GM18520 (cell line): ENCODE data around the gene MTA2.
A peak's percentile ranks its signal among the peaks of the same experiment; 100 is the strongest.
"Not testable (repeated sequence)": the region's sequence is repeated elsewhere in the genome, so short reads cannot be mapped to it uniquely, and the experiment has no call there.

Experiments
- ATAC-seq: cut with Tn5 transposase; IDR thresholded peaks from one replicate; pipeline ENCODE4 v1.9.1; 2021; ENCODE audit not compliant: unreplicated experiment

Gene MTA2

GRCh38 chr11:62592989-62593421 is 8.7 kb downstream of the MTA2 start:
- no peak for ATAC-seq

GRCh38 chr11:62592146-62592815 is 9.4 kb downstream of the MTA2 start:
- ATAC-seq, result peak; percentile 3

DNA sequence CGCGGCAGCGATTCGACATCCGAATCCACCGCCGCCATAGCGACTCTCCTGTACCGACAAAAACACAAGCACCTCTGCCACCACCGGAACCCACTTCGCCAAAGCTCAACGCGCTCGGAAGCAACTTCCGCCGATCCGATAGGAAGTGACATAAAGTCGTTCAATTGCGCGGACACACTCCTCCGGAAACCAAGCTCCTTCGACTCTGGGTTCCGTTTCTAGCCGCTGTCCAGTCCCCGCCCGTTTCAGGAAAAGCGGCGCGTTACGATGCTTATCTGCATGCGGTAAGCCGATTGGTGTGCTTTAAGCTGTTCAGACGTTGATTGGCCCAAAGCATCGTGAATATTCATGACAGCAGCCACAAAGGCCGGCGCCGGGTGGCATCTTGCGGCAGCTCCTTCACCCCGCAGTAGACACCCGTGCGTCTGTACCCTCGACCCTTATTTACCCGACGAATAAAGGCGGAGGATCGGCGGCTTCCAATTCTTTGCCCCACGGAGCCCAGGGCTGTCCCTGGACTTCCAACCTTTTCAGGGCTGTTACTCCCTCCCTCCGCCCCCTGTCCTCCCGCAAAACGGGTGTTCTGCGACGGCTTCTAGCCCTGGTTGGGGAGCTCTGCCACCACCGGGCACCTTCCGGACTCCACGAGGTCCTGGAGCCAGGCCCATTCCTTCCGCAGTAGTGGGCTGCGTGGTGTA is 10.1 kb downstream of the MTA2 start, which contains the start of gene TUT1:
TSS of gene TUT1 (minus strand) at position 76 of the 698 bp plus-strand sequence. CDS start at position 38, 38 bp downstream.
- peak; percentile 80 for ATAC-seq

DNA sequence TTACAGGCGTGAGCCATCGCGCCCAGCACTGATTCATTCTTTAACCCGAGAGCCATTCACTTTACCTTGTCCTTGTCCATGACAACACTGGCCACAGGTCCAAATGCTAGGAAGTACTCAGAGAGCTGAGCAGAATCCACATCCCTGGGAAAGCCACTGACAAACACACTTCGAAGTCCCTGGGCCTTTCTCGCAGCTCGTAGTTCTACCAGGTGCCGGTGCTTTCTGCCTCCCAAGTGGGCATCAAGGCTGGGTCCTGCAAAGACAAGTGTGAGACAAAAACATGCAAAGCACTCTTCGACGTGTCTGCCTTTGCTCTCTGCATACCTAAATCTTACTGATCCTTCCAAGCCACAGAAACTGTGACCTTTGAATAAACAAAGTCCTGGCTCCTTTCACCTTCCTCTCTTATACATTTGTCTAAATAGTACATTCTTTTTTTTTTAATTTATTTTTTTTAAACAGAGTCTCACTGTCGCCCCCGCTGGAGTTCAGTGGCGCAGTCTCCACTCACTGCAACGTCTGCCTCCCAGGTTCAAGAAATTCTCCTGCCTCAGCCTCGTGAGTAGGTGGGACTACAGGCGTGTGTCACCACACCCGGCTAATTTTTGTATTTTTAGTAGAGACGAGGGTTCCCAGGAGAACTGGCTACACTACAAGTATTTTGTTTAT is 12.6 kb downstream of the MTA2 start:
- ATAC-seq, result no peak

- ATAC-seq, result not testable (repeated sequence)
Measured at GRCh38 chr11:62585356-62585755, 16.3 kb downstream of the MTA2 start.

GRCh38 chr11:62581735-62582134 is 19.9 kb downstream of the MTA2 start:
- not testable (repeated sequence) for ATAC-seq

DNA sequence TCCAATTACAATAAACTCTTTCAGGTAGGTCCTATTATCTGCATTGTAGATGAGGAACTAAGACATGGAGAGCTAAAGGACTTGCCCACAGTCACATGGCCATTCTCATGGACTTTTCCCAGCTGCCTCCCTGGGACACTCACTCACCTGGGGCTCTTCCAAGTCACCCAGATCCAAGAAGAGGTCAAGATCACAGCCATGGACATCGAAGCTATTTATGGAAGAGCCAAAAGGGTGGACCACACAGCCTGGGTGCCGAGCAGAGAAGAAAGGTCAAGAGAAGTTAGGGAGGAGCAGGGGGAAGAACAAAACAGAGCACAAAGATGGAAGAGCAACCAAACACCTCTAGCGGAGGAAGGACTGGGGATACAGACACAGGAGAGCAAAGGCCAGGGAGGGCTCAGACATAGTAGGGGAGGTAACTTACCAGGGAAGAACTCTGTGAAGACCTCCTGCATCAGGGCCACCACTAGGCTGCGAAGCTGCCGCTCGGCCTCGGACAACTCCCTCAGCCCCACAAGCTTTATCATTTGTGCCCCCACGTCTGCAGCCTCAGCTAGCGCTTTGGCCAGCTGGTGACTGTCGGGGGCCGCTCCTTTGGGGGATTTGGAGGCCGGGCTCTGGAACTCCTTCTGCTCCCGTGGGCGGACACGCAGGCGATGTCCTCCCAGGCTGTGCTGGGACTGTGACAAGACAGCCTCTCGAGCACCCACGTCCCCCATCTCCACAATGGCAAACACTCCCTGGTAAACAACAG is 20.5 kb downstream of the MTA2 start:
- no peak for ATAC-seq

DNA sequence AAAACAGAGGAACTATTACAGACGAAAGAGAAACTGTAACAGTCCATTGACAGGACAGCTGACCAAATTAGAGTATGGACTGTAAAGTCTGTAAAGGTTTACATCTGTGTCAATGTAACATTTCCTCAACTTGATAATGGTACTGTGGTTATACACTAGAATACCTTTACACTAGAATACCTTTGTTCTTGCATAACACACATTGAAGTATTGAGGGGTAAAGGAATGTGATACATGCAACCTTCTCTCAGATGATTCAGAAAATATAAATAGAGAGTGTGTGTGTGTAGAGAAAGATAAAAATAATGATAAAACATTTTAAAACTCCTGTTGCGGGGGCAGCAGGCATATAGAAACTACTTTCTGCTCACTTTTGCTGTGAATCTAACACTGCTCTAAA is 22.4 kb downstream of the MTA2 start:
- ATAC-seq, result no peak

DNA sequence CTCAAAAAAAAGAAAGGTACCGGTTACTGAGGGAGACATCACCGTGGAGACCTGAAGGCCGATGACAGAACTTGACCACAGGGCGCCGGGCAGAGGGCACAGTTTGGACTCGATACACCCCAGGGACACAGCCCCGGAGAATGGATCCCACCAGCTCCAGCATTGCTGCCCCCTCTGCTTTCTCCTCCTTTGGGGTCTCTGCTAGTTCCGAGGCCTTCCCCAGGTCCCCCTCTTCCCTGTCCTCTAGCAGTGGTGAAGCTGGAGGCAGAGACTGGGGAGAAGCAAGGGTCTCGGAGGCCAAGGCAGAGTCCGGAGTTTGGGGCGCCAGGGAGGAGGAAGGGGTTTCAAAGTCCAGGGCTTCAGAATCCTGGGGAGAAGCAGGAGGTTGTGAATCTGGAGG is 23.1 kb downstream of the MTA2 start:
- ATAC-seq, result no peak

- no peak for ATAC-seq
Measured at GRCh38 chr11:62577046-62577714, 24.5 kb downstream of the MTA2 start.

DNA sequence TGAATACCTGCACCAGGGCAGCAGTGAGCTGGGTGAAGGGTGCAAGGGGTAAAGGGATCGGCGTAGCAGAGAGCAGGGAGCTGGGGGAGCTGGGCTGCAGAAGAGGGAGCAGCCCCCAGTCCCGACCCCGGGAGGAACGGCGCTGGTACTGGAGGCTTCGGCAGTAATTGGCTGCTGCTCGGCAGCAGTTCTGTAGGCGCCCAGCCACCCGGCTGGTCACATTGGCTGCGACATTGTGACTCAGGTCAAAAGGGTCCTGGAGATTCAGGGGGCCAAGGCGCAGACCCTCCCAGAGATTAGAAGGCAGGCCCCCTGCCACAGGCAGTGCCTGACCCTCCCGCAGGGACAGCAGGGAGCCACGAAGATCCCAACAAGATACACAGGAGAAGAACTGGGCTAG is 25.8 kb downstream of the MTA2 start:
- ATAC-seq, result no peak

- ATAC-seq, result no peak
Measured at GRCh38 chr11:62575156-62575555, 26.5 kb downstream of the MTA2 start.

GRCh38 chr11:62574363-62575071 is 27.1 kb downstream of the MTA2 start:
- ATAC-seq, result no peak

GRCh38 chr11:62573592-62574362 is 27.9 kb downstream of the MTA2 start, which contains the start of gene EEF1G:
Gene EEF1G, minus strand, starts transcription at chr11:62573891. Its CDS starts 49 bp downstream, at chr11:62573842.
- peak; percentile 91 for ATAC-seq

- no peak for ATAC-seq
Measured at GRCh38 chr11:62573006-62573591, 28.6 kb downstream of the MTA2 start.

GRCh38 chr11:62572431-62572830 is 29.2 kb downstream of the MTA2 start:
- no peak for ATAC-seq

- ATAC-seq, result not testable (repeated sequence)
Measured at GRCh38 chr11:62571493-62571892, 30.2 kb downstream of the MTA2 start.

- ATAC-seq, result not testable (repeated sequence)
Measured at GRCh38 chr11:62570903-62571302, 30.8 kb downstream of the MTA2 start.

- no peak for ATAC-seq
Measured at GRCh38 chr11:62569611-62570010, 32.1 kb downstream of the MTA2 start.
